DMS53 treated with DMSO at 0.1 percent for 48 hours (cell line): Measurements from ENCODE around the gene OR9Q1.

Experiments used
- DNase-seq: peaks from one replicate; lab custom pipeline; 2025; ENCODE audit not compliant: unreplicated experiment; lab: John Stamatoyannopoulos, UW

Gene OR9Q1

GRCh38 chr11:58030653-58031052 is 7.0 kb downstream of the OR9Q1 start, which contains the start of gene OR6Q1:
OR6Q1 (plus strand) TSS chr11:58030953; CDS start chr11:58030953, 0 bp downstream.
- no peak for DNase-seq

- no peak for DNase-seq
These were observed 10.8 kb downstream of the OR9Q1 start for GRCh38 chr11:58034471-58034870.

- no peak for DNase-seq
These were observed 15.9 kb downstream of the OR9Q1 start for GRCh38 chr11:58039589-58039988.

GRCh38 chr11:58043379-58043778 is 19.7 kb downstream of the OR9Q1 start:
- DNase-seq: no peak

GRCh38 chr11:58046231-58046630 is 22.6 kb downstream of the OR9Q1 start:
- DNase-seq: no peak

- DNase-seq: no peak
These were observed 24.1 kb downstream of the OR9Q1 start for GRCh38 chr11:58047818-58048217.

- no peak for DNase-seq
These were observed 32.2 kb downstream of the OR9Q1 start for GRCh38 chr11:58055806-58056401.

- DNase-seq: no peak
These were observed 33.8 kb downstream of the OR9Q1 start for GRCh38 chr11:58057481-58057880.

- peak; percentile 14 for DNase-seq
These were observed 34.8 kb downstream of the OR9Q1 start for GRCh38 chr11:58058276-58059006.

- no peak for DNase-seq
These were observed 35.3 kb downstream of the OR9Q1 start for GRCh38 chr11:58059007-58059350.

GRCh38 chr11:58060535-58060934 is 36.9 kb downstream of the OR9Q1 start:
- DNase-seq: no peak

GRCh38 chr11:58060939-58061672 is 37.4 kb downstream of the OR9Q1 start:
- no peak for DNase-seq

GRCh38 chr11:58061813-58062212 is 38.1 kb downstream of the OR9Q1 start:
- no peak for DNase-seq

GRCh38 chr11:58067685-58068084 is 44.0 kb downstream of the OR9Q1 start:
- peak; percentile 7 for DNase-seq

GRCh38 chr11:58068655-58069054 is 45.0 kb downstream of the OR9Q1 start:
- no peak for DNase-seq

- peak; percentile 0 for DNase-seq
These were observed 46.9 kb downstream of the OR9Q1 start for GRCh38 chr11:58070585-58070984.

GRCh38 chr11:58075781-58076180 is 52.1 kb downstream of the OR9Q1 start:
- peak; percentile 4 for DNase-seq

- DNase-seq: no peak
These were observed 62.8 kb downstream of the OR9Q1 start for GRCh38 chr11:58086528-58086927.

GRCh38 chr11:58097437-58097836 is 73.8 kb downstream of the OR9Q1 start:
- DNase-seq: no peak

GRCh38 chr11:58121096-58121495 is 97.4 kb downstream of the OR9Q1 start:
- DNase-seq: no peak

GRCh38 chr11:58125469-58125868 is 101.8 kb downstream of the OR9Q1 start, which contains the start of gene OR9I1:
OR9I1 (minus strand) TSS chr11:58125530; CDS start chr11:58119444, 6,086 bp downstream.
- no peak for DNase-seq

GRCh38 chr11:58127350-58127749 is 103.7 kb downstream of the OR9Q1 start:
- DNase-seq: no peak
